22Rv1 (cell line): ENCODE measurements around the gene WAC.

Experiments
- CTCF ChIP-seq: fragments of 450-650 bp; IDR thresholded peaks from 2 replicates; pipeline ENCODE4 v1.5.1; 2017; ENCODE audit warnings: mild to moderate bottlenecking
- ZFX ChIP-seq: fragments of 450-650 bp; IDR thresholded peaks from 2 replicates; pipeline ENCODE4 v1.6.1; 2017; ENCODE audit warnings: antibody characterized with exemption, borderline replicate concordance

GRCh38 chr10:28638392-28638791, 105.5 kb downstream of the WAC start:
- TF ChIP-seq CTCF: no peak
- no peak for TF ChIP-seq ZFX
